Heart left ventricle (tissue), 16 donors: ENCODE data around the gene PPM1K. TPM values are rescaled to one million over a fixed set of nuclear protein-coding genes. Genes with fewer than 3 reads are reported as not detected.

ENCODE experiments used
- ATAC-seq, 4 donors: fragments of 200-7000 bp; cut with Tn5 transposase; one replicate each; pipeline ENCODE4 v1.9.1; 2020 to 2022; ENCODE audit warnings: moderate library complexity in 4 of 4, mild to moderate bottlenecking in 3 of 4, moderate number of reproducible peaks in 1 of 4
- DNase-seq, 5 donors: peaks; one replicate each; pipeline ENCODE4 v3.0.0-alpha.2; 2020
- H3K27ac ChIP-seq, 12 donors: fragments of 200-600 bp; sonication (generic) in 4 of 12; one replicate each; pipeline versions ENCODE4 v1.5.0 to v1.8.0; 2016 to 2022; ENCODE audit warnings: mild to moderate bottlenecking in 2 of 12
- H3K27me3 ChIP-seq, 9 donors: fragments of 200-600 bp; sonication (generic) in 2 of 9; one replicate each; pipeline versions ENCODE4 v1.5.1 to v1.8.0; 2016 to 2022; ENCODE audit warnings: mild to moderate bottlenecking in 3 of 9
- H3K36me3 ChIP-seq, 9 donors: fragments of 200-600 bp; sonication (generic) in 2 of 9; one replicate each; pipeline versions ENCODE4 v1.5.0 to v1.8.0; 2018 to 2022; ENCODE audit warnings: mild to moderate bottlenecking in 2 of 9
- H3K4me1 ChIP-seq, 12 donors: fragments of 200-600 bp; sonication (generic) in 4 of 12; one replicate each; pipeline versions ENCODE4 v1.5.0 to v1.8.0; 2016 to 2022; ENCODE audit warnings: mild to moderate bottlenecking in 3 of 12
- H3K4me3 ChIP-seq, 12 donors: fragments of 200-600 bp; sonication (generic) in 4 of 12; one replicate each; pipeline versions ENCODE4 v1.5.0 to v1.8.0; 2017 to 2022; ENCODE audit warnings: mild to moderate bottlenecking in 9 of 12, moderate library complexity in 4 of 12
- H3K9me3 ChIP-seq, 12 donors: fragments of 200-600 bp; sonication (generic) in 4 of 12; one replicate each; pipeline versions ENCODE4 v1.5.0 to v1.8.0; 2016 to 2022; ENCODE audit warnings: mild to moderate bottlenecking in 1 of 12
- POLR2A ChIP-seq, 2 donors: fragments of 450-650 bp; IDR thresholded peaks; one replicate each; pipeline ENCODE4 v1.6.1; 2017; ENCODE audit warnings: antibody characterized with exemption in 2 of 2, mild to moderate bottlenecking in 2 of 2, moderate library complexity in 2 of 2
- WGBS, 4 donors: extraction: QIAGEN DNeasy Blood & Tissue Kit in 2 of 4; methylation state at CpG; one replicate each; pipeline versions ENCODE4 v1.1.5 to v1.1.7; 2013 to 2018; 5-methylcytosine and 5-hydroxymethylcytosine counted together
- intact Hi-C, 10 donors: fragments of 100-400 bp; cut with DNase I; formaldehyde crosslinking; loops; one replicate each; pipeline versions ENCODE4 v1.11.1 to v1.14.2; 2022
- polyA plus RNA-seq, 2 donors: library from polyadenylated mRNA; stranded (reverse); fragments of 200-250 nt; gene quantifications; one replicate each; pipeline ENCODE4 v1.2.3, GENCODE V29; 2013
- total RNA-seq, 9 donors: library from RNA; depleted of rRNA in 2 of 9; stranded (reverse); fragments of >200 nt in 2 of 9; fragmentation: NEBNext Ultra II Directional in 3 of 9; extraction: Animal tissue kit (Norgen Biotek cat#: 25700) in 3 of 9; gene quantifications; one replicate each; pipeline versions ENCODE4 v1.1.0 to v1.2.4, GENCODE V29; 2016 to 2023
- TF ChIP-seq, protein P1 (sequence below), 12 donors: fragments of 200-600 bp; sonication (generic) in 4 of 12; IDR thresholded peaks; one replicate each; pipeline versions ENCODE4 v1.5.0 to v1.8.0; 2018 to 2022; ENCODE audit warnings: antibody characterized with exemption in 12 of 12, mild to moderate bottlenecking in 5 of 12
- donor health status: ischemic (EF 13 %, LVEDD 7.1; RV severe dilation, severe dysfunction).
- donor health status: healthy with polysubstance abuse.
- donor health status: DM: no; HTN: yes; CAD: no.
- donor health status: DM: no; HTN: no; CAD: no.
- donor health status: ischemic (EF 25% LVEDD 6.9; RV normal size, moderate dysfunction).
- donor health status: ischemic (EF 25% LVEDD 5.7; RV mildly dilated, moderate dysfunction).
- donor health status: healthy.
- donor health status: DM: yes; HTN: yes; CAD: no.
- donor health status: ischemic (EF 35%, LVEDD 5.7; RV mildly dilated, moderate dysfunction).
- donor health status: nonischemic (EF 11% LVEDD 7.7; RV severe dilation, severe dysfunction).
- donor health status: DM: yes; HTN: yes; CAD: no.
- donor health status: PGD.
- donor health status: ischemic (EF 29% LVEDD 5.4; RV normal size, mild dysfunction).
- donor health status: nonischemic (EF 23%, LVEDD 6.1; RV moderate dilation, normal function).

Gene PPM1K
- total and polyA plus RNA-seq, 11 donors, result 72.8 to 332 (median 235) TPM

DNA sequence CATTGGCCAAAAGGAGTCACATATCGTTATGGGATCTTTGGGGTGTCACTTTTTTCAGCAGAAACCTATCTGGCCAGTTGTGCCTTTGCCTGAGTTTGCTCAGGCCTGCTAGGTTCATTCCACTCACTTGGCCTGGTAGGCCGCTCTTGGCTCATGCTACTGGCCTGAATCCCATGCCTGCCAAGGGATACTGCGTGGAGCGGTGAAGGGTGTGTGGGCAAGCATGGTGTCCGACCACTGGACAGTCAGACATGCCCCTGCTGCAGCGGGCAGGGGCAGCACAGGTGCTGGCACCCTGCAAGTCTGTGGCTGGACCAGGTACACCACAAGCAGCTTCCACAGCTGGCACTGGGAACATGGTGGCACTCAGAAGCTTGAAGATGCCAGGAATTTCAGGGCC, 11.3 kb upstream of the PPM1K start:
- H3K4me1 ChIP-seq, result peaks cover 0 to 43% (median 8%) of the 10 kb centered on the region in 12 donors
- intact Hi-C loops, result loop anchor here in 5 of 10 donors (5.0 to 10.0 kb wide), 2 partner anchors 42 to 49 kb away; no protein-coding TSS in a partner anchor

DNA sequence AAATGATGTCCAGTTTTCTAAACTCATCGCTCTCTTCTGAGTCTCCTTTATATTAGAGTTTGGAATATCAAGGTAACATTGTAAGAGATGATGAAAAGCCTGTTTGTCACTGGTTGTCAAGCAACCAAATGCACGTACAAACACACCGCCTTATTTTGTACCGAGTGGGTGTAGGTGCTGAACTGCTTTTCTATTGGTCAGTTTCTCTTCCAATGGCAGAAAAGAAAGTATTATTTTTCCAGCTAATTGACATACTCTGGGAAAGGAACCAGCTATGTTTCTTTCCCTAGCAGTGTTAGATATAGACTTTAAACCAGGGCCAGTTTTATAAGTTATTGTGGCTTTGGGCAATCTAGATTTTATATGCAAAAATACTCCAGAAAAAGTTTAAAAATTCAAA, 6.6 kb upstream of the PPM1K start:
- 30 to 49% (median 36%) methylated on average over 4 of the region's 4 CpGs for WGBS, 4 donors
- Histone ChIP-seq H3K27ac (peak overlapping the region; percentile 56 to 97 (median 82)), H3K4me3 (no peak overlapping the region), H3K27me3 (no peaks in the 10 kb centered on the region), H3K9me3 (no peaks in the 10 kb centered on the region), H3K4me1 (peaks cover 0 to 55% (median 7%) of the 10 kb centered on the region in 12 donors), H3K36me3 (no peaks in the 10 kb centered on the region)
- DNase-seq (peak in 2 of 5 donors; percentile 35 to 48), ATAC-seq (peak; percentile 83 to 88 (median 86))
- intact Hi-C loops, result loop anchor here in 4 of 10 donors (5.0 to 10.0 kb wide), 2 partner anchors 51 to 54 kb away; no protein-coding TSS in a partner anchor
- peak in 1 of 2 donors; percentile 39 for TF ChIP-seq POLR2A (IDR thresholded peaks at IDR 0.05)
- TF ChIP-seq, protein P1, sequence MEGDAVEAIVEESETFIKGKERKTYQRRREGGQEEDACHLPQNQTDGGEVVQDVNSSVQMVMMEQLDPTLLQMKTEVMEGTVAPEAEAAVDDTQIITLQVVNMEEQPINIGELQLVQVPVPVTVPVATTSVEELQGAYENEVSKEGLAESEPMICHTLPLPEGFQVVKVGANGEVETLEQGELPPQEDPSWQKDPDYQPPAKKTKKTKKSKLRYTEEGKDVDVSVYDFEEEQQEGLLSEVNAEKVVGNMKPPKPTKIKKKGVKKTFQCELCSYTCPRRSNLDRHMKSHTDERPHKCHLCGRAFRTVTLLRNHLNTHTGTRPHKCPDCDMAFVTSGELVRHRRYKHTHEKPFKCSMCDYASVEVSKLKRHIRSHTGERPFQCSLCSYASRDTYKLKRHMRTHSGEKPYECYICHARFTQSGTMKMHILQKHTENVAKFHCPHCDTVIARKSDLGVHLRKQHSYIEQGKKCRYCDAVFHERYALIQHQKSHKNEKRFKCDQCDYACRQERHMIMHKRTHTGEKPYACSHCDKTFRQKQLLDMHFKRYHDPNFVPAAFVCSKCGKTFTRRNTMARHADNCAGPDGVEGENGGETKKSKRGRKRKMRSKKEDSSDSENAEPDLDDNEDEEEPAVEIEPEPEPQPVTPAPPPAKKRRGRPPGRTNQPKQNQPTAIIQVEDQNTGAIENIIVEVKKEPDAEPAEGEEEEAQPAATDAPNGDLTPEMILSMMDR (IDR thresholded peaks at IDR 0.05), result no peak

More for the DNA sequence above, 11.3 kb upstream of the PPM1K start:
- no peaks in the 10 kb centered on the region for H3K36me3 ChIP-seq
- TF ChIP-seq POLR2A (IDR thresholded peaks at IDR 0.05), result no peak
- TF ChIP-seq, protein P1 (IDR thresholded peaks at IDR 0.05), result no peak
- DNase-seq (peak in 2 of 5 donors; percentile 61 to 63), ATAC-seq (peak in 3 of 4 donors; percentile 32 to 57 (median 53))
- H3K27me3 ChIP-seq, result no peaks in the 10 kb centered on the region
- H3K9me3 ChIP-seq, result no peaks in the 10 kb centered on the region
- H3K27ac ChIP-seq, result peak overlapping the region in 11 of 12 donors; percentile 21 to 97 (median 69)
- 59 to 77% (median 66%) methylated on average over 4 to 6 of the region's 6 CpGs for WGBS, 4 donors
- H3K4me3 ChIP-seq, result no peak overlapping the region

DNA sequence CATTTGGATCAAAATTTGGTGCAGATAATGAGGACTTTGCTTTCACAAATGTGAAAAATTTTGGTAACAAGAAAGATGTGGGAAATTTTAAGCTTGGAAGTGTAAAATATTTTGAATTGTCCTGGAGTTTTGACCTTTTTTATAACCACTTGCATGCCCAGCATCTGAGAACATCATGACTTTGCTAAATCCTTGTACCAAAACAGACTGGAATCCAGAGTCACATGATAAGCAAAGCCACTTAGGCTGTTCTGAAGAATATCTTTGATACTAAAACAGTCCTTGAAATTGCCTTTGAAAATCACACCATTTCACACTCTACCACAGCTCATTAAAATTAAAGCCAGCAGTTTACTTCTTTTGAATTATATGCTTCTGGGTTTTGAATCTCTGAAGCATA, 2.5 kb upstream of the PPM1K start:
- Histone ChIP-seq H3K36me3 (no peaks in the 10 kb centered on the region), H3K27ac (peak overlapping the region; percentile 78 to 99 (median 92)), H3K27me3 (no peaks in the 10 kb centered on the region), H3K4me3 (peak overlapping the region in 1 of 12 donors; percentile 69), H3K4me1 (peaks cover 0 to 49% (median 15%) of the 10 kb centered on the region in 12 donors), H3K9me3 (no peaks in the 10 kb centered on the region)
- TF ChIP-seq, protein P1 (IDR thresholded peaks at IDR 0.05), result no peak
- TF ChIP-seq POLR2A (IDR thresholded peaks at IDR 0.05), result no peak
- intact Hi-C loops, result loop anchor here in 4 of 10 donors (5.0 to 10.0 kb wide), 4 partner anchors 55 to 308 kb away; partner anchors contain the start of genes HERC3 (in 1 of the 4), HERC5 (in 1 of the 4) and PYURF (in 1 of the 4)
- DNase-seq, result no peak
- no peak for ATAC-seq

DNA sequence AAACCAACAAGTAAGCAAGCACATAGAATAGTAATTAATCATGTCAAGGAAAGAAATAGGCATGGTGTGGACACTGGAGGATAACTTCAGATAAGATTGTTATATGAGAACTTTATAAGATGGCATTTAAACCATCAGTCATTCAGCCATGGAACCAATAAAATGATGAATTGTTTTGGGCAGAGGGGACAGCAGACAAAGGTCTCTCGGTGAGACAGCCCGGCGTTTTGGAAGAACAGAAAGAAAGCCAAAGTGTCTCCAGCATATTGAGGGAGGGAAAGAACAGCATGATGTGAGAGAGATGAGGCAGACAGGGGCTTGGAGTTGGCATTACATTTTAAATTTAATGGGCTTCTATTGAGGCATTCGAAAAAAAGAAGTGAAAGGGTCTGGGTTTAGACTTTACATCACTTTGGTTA, 883 bp upstream of the PPM1K start:
- 22 to 31% (median 26%) methylated on average over 4 of the region's 4 CpGs for WGBS, 4 donors
- H3K27me3 ChIP-seq, result no peaks in the 10 kb centered on the region
- H3K27ac ChIP-seq, result peak overlapping the region; percentile 78 to 99 (median 92)
- DNase-seq (no peak), ATAC-seq (no peak)
- no peaks in the 10 kb centered on the region for H3K36me3 ChIP-seq
- TF ChIP-seq, protein P1 (IDR thresholded peaks at IDR 0.05), result no peak
- TF ChIP-seq POLR2A (IDR thresholded peaks at IDR 0.05), result no peak
- H3K9me3 ChIP-seq, result no peaks in the 10 kb centered on the region
- intact Hi-C loops, result loop anchor here in 5 of 10 donors (2.0 to 10.0 kb wide), 6 partner anchors 57 to 310 kb away; partner anchors contain the start of genes HERC5 (in 3 of the 5), HERC3 (in 1 of the 5), HERC6 (in 1 of the 5) and PYURF (in 1 of the 5)
- peak overlapping the region; percentile 9 to 90 (median 77) for H3K4me3 ChIP-seq
- peaks cover 0 to 38% (median 11%) of the 10 kb centered on the region in 12 donors for H3K4me1 ChIP-seq
